Measurements from ENCODE around the gene PPARD.
A peak's percentile ranks its signal among the peaks of the same experiment; 100 is the strongest.
"Not testable (repeated sequence)": the region's sequence is repeated elsewhere in the genome, so short reads cannot be mapped to it uniquely, and the experiment has no call there.

Gene PPARD

DNA sequence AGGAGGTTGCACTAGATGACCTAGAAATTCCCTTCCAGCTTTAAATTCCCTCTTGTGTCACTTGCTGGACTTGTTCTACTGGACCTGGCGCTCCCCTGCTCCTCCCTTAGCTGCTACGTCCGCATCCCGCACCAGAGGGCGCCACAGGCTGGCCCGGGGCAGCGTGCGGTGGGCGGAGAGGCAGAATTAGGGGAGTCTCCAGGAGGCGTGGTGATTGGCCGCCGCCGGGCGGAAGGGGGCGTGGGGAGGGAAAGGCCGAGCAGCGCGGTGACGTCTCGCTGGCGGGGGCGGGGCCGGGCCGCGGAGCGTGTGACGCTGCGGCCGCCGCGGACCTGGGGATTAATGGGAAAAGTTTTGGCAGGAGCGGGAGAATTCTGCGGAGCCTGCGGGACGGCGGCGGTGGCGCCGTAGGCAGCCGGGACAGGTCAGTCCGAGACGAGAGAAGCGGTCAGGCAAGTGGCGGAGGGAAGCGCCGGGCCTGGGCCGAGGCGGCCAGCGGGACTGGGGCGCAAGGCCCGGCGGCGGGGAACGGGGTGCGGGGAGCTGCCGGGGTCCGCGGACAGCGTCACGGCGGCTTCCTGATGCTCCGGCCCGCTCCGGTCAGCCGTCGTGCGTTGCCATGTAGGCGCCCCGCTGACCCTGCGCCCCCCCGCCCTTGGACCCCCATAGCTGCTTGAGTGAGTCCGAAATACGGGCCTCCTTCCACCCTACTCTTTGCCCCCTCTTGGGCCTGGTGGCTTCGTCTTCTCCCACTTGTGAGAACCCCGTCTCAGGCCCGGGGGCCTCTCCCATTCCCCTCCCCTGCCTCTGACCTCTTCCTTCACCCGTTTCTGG, at the start of gene PPARD:
PPARD (plus strand) TSS at position 301 of the 834 bp plus-strand sequence. CDS start 68,530 bp downstream, outside the sequence.
- DNase-seq, result peak; percentile 99

DNA sequence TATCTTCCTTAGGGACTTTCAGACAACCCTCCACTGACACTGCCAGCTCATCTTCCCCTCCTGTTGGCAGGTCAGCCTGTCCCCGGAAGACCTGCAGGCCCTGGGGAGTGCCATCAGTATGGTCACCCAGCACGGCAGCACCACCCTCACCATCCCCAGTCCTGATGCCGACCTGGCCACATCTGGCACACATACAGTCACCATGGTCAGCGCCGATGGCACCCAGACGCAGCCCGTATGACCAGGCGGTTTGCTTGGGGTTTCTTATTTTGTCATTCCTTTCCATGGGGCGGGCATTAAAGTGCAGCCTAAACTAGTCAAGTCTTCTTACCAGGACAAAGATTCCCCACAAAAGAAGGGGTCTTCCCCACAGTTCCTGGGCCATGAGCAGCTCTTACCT, 48.7 kb upstream of the PPARD start:
- no peak for DNase-seq

DNA sequence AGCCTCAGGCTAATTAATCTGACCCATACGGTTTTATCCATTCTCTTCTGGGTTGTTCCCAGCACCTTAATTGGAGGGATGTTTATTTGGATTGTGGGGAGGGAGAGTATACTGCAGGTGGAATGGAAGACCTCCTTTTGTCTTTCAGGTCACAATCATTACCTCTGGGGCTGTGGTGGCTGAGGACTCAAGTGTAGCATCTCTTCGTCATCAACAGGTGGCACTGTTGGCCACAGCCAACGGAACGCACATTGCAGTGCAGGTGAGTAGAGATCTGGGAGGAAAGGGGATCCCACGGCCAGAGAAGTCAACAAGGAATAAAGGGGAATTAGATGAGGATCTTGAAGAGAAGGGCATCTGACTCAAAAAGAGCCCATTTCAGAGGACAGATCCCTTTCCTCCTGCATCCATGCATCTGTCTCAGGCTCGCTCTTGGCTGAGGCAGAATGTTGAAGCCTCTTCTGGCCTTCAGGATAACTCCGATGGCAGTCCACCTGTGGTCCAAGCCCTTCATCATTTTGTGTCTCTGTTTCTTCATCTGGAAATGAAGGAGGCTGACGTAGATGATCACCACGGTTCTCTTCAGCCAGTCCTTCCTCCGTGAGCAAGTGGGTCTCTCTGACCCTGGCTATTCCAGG, 47.9 kb upstream of the PPARD start:
- peak; percentile 39 for DNase-seq

DNA sequence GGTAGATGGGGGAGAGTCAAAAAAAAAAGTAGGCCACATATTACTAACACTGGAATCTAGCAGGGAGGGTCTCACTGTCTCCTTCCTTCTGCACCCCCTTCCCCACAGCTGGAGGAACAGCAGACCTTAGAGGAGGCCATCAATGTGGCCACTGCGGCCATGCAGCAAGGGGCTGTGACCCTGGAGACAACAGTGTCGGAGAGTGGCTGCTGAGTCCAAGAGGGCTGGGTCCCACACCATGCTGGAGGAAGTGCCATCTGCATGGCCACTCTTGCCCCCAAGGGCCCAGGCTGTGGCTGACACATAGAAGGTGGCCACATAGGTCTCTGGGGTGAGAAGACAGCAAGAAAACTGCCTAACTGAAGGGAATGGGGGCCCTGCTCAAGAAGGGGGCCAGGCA, 47.3 kb upstream of the PPARD start:
- no peak for DNase-seq

DNA sequence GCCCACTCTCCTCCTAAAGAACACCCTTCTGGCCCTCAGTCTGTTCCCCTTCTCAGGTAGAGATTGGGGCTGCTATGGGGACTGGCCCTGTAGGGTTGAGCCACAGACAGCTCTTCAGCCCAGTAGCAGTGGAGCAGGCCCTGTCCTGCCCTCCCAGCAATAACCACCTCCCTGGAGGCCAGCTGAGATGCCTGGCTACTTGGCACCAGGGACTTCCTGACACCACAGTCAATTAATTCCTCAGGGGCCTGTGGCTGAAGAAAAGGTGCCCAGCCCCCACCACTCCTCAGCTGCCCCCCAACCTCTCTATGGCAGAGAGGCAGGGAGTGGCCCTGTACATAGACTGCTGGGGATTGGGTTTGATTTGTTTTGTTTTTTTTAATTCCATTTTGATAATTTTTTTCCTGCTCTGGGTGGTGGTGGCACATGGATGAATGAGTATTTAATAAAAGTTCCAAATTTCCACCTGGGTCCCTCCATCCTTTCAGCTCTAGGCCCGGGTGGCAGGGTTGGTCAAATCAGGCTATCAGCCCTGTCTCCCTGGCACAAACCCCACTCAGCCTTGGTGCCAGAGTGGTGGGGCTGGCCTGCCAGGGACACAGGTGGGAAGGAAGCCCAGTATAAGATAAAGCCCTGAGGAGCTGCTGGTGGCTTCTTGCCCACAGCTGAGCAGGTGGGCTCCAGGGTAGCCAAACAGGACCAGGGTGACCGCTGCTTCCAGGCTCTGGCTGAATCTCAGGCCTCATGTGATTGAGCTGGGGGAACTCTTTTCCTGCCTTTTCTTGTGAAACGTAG, 46.6 kb upstream of the PPARD start:
- DNase-seq, result no peak

DNA sequence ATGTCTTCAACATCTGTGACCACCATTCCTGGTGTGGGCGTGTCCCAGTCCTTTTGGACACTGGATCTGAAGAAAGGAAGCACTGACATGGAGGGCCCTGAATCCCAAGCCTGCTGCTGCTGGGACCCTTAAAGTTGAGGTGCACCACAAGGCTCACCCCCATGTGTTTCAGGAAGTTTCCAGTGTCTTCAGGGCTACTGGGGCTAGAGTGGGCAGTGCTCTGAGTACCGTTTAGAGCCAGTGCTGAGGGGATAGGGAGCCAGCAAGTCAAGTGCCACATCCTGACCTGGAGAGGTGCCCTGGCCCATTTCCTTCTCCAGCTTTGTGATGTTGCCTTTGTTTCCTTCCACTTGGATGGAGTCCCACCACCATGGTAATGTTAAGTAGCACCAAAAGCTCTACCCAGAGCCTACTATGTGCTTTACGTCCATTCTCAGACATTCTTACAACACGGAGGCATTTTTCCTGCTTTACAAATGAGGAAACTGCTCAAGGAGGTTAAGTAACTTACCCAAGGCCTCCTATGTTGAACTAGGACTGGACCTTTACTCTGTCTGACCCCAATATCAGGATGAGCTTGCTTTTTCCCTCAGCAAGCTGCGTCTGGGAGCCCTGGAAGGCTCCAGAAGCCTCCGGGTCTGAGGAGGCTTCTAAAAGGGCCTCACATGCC, 45.3 kb upstream of the PPARD start:
- DNase-seq, result no peak

DNA sequence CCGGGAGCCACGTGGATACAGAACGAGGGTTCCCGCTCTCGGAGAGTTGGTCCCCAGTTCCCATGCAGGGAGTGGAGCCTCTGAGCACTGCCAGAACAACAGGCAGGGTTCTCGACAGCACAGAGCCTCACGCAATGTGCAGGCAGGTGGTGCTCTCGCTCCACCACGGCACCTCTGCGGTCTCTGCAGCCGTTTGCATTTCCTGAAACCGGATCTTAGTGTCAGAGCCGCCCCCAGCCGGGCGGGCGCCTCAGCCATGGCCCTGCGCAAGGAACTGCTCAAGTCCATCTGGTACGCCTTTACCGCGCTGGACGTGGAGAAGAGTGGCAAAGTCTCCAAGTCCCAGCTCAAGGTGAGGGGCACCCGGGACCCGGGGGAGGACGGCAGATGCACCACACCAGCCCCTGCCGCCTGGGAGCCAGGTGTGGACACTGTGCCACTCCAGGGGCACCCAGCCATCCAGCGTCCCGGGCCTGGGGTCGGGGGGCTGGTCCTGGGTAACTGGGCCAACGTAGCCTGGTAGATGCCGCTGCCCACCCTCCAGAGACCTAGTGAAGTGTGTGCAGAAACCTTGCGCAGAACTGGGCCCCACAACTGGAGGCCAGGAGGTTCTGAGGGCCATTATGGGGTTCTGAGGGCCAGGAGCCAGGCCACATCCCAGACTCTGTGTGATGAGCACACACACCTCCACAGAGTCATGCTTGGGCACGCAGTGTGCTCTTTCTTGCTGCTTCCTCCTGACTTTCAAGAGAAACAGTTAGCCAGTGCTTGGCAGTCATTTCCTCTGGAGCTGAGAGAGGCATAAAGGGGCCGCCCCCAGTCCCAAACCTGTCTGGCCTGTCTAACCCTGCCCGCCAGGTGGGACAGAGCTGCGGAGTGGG, 44.5 kb upstream of the PPARD start, which contains the start of gene DEF6:
DEF6 (plus strand) TSS at position 218 of the 881 bp plus-strand sequence; CDS start at position 257, 39 bp downstream.
- DNase-seq, result peak; percentile 83

DNA sequence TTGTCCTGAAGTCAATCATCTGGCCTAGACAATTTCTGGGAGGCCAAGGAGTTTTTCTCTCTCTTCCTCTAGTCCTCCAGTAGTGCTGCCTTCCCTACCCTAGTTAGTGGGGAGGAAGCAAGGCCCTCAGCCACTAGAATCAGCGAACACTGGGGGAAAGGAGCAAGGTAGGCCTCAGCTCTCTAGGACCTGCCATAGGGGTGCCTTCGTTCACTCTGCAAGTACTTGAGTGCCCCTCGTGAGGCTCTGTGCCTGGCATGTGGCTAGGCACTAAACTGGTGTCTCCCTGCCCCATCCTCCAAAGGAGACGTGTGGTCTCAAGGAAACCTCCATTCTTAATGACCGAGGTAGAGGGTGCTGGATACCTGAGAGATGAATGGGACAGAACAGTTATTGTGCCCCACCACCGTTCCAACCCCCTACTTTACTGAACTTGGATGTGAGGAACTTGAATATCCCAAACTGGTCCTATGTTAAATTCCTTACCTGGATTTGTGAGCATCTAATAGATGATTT, 43.7 kb upstream of the PPARD start:
- no peak for DNase-seq

DNA sequence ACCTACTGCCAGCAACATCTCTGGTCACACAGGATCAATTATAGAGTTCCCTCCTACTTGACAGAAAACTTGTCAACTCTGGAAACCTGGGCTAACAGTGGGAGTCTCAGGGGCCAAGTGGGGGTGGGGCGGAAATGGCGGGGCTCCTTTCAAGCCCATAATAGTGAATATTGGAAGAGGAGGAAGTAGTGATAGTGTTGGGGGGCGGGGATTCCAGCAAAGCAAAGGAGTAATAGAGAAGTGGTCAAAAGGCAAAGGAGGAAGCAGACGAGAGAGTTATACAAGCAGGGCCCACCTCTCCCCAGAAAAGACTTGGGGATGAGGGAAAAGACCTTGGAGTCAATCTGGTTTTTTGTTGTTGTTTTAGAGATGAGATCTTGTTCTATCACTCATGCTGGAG, 42.7 kb upstream of the PPARD start:
- DNase-seq, result peak; percentile 70

DNA sequence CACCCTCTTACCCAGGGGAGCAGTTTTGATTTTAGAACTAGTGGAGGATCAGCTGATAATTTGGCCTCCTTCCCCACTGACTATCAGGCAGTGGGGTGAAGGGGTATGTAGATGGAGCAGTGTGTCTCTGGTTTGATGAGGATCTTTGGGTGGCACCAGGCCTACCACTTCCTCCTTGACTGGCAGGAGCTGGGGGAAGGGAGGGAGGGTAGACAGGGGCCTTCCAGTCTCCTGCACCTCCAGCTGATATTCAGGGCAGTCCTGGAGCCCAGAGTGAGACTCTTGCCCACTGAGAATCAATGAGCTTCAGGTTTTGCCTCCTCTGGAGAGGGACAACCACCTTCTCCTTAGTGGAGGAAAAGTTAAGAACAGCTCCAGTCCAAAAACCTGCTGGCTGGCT, 41.5 kb upstream of the PPARD start:
- DNase-seq, result no peak

DNA sequence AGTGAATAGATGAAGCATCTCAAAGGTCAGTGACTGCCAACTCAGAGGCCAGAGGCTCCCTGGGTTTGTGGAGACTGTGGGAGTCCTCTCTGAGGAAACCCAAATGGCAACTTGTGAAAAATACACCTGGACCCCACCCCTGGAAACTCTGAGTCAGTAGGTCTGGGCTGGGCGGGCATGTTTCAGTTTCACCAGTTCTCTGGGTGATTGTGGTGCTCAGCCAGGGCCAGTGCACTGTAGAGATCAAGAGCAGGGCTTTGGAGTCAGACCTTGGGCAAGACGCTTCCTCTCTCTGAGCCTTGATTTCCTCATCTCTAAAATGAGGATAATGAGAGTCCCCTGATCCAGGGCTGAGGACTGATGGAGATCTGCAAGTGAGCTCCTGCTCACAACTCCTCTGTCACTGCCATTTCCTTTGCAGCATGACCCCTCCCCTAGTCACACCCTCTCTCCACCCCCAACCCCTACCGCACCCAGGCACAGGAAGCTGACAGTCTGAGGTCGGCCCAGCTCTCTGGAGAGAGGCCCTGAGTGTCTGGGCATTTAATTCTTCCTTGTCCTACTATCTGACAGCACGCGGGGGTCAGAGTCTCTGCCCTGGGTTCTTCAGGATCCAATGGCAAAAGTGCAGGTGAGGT, 39.6 kb upstream of the PPARD start:
- peak; percentile 86 for DNase-seq

DNA sequence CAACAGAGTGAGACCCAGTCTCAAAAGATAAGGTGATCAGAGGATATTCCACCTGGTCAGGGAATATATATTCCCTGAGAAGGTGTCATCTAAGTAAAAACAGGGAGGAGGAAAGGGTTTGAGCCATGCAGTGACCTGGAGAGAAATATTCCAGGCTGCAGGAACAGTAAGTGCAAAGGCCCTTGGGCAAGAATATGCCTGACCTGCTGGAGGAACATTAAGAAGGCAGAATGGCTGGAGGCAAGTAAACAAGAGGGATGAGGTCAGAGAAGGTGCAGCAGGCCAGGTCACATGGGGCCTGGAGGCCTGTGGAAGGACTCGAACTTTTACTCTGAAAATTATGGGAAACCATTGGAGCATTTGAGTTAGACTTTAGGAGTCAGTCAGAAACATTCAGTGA, 38.1 kb upstream of the PPARD start:
- no peak for DNase-seq

DNA sequence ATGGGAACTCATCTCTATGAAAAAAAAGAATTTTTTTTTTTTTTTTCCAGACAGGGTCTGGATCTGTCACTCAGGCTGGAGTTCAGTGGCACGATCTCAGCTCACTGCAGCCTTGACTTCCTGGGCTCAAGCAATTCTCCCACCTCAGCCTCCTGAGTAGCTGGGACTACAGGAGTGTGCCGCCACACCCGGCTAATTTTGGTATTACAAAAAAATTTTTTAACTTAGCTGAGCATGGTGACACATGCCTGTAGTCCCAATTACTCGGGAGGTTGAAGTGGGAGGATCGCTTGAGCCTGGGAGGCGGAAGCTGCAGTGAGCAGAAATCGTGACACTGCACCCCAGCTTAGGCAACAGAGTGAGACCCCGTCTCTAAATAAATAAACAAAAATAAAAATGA, 37.2 kb upstream of the PPARD start:
- no peak for DNase-seq

DNA sequence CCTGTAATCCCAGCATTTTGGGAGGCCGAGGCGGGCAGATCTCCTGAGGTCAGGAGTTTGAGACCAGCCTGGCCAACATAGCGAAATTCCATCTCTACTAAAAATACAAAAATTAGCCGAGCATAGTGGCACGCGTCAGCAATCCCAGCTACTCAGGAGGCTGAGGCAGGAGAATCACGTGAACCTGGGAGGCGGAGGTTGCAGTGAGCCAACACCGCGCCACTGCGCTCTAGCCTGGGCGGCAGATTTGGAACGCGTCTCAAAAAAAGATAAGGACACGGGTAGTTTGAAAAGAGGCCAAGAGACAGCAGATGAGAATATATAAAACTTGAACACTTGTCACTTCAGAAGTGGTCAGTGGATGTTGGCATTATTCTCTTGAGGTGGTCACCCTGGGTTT, 35.2 kb upstream of the PPARD start:
- DNase-seq, result not testable (repeated sequence)

DNA sequence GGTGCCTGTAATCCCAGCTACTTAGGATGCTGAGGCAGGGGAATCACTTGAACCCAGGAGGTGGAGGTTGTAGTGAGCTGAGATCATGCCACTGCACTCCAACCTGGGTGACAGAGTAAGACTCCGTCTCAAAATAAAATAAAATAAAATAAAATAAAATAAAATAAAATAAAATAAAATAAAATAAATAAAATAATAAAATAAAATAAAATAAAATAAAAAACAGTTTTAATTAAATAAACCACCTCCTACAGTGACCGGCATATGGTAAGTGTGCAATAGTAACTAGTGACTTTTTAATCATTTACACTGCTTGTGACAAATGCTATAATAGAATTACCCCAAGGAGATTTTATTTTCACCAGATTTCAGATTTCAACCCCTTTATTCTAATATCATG, 33.8 kb upstream of the PPARD start:
- DNase-seq, result not testable (repeated sequence)

DNA sequence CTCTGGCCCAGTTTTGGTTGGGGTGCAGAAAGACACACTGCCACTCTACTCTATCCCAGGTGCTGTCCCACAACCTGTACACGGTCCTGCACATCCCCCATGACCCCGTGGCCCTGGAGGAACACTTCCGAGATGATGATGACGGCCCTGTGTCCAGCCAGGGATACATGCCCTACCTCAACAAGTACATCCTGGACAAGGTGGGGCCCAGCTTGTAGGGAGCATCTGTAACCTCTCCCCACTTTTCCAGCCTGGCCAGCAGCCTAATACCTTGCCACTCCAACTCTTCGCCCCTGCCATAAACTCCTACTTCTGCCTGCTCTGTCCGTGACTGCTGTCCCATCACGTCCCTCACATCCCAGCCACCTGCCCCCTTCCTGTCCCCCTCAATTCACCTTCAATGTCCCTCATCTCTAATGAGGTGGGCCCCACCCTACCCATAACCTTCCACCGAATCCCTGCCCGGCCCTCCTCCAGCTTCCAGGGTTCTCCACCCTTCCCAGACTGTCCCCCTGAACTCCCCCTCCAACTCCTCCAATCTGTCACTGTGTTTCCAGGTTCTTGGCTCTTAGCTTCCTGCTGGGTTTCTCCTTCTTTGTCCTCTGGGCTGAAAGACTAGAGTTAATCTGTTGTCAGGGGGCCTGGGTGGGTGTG, 32.6 kb upstream of the PPARD start:
- DNase-seq, result no peak

DNA sequence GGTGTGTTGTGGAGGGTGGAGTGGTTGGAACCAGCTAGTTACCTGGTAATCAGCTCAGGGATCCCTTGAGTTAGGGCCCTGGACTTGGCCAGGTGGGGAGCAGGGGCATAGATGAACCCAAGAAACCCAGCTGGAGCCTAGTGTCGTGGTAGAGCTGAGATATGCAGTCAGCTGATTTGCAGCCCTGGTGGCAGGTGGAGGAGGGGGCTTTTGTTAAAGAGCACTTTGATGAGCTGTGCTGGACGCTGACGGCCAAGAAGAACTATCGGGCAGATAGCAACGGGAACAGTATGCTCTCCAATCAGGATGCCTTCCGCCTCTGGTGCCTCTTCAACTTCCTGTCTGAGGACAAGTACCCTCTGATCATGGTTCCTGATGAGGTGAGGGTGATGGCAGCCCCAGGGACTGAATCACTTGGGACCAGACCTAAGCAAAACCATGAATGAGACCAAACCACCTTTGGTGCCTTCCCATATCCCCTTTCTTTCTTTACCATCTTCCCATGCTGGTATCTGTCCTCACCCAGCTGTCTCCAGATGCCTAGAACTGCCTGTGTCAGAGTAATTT, 32.0 kb upstream of the PPARD start:
- peak; percentile 21 for DNase-seq

DNA sequence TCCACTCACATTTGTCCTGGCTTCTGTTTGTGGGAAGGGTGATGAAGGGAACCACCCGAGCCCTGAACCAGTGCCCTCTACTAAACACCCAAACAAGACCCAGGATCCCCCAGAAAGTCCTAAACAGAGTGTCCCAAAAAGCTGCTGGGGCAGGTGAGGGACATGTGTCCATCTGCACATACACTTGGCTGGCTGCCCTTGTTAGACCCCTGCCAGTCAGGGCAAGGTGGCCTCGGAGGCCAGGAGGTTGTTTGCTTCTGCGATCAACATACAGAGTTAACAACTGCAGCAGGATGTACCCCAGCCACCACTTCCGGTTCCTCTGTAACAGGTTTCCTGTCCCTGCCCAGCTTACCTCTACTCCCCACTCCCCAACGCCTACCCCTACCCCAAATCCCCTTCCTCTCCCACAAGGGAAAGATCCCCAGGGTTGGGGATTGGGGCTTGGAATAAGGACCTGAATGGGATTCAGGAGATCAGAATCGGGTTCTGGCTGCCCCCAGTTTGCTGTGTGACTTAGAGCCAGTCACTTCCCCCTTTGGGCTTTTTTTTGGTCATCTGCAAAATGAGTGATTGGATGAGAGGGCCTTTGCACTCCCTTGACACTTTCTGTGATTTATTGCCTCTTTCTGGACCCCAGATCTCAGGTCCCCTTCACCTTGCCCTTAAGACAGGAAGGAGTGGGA, 30.8 kb upstream of the PPARD start:
- peak; percentile 42 for DNase-seq

DNA sequence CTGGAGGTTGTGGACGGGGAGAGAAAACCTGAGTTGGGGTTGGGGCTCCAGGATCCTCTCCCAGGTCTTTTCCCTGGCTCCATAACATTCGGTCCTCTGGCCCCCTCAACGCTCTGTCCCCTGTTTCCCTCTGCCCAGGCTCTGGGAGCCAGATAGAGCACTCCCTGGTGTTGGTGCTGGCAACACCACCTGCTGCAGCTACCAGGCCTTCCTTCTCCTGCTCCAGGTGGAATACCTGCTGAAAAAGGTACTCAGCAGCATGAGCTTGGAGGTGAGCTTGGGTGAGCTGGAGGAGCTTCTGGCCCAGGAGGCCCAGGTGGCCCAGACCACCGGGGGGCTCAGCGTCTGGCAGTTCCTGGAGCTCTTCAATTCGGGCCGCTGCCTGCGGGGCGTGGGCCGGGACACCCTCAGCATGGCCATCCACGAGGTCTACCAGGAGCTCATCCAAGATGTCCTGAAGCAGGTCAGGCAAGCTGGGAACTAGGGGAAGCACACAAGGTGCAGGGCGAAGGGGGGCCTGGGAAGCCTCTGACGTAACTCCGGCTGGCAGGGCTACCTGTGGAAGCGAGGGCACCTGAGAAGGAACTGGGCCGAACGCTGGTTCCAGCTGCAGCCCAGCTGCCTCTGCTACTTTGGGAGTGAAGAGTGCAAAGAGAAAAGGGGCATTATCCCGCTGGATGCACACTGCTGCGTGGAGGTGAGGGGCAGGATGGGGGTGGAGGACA, 30.1 kb upstream of the PPARD start:
- DNase-seq, result no peak
